ENCODE data around the gene KPRP.

The KPRP gene

GRCh38 chr1:152759453-152760173 is 1.8 kb downstream of the KPRP start:
- Histone ChIP-seq H3K36me3 (no peaks in the 10 kb centered on the region), H3K27ac (no peak overlapping the region), H3K9me3 (no peaks in the 10 kb centered on the region), H3K4me1 (no peaks in the 10 kb centered on the region), H3K4me3 (no peak overlapping the region), H3K27me3 (no peaks in the 10 kb centered on the region)
- DNase-seq: no peak
- intact Hi-C loops (cut with DNase I; ENCODE audit: low total_unique reads): no loop called here
- TF ChIP-seq, protein P1, sequence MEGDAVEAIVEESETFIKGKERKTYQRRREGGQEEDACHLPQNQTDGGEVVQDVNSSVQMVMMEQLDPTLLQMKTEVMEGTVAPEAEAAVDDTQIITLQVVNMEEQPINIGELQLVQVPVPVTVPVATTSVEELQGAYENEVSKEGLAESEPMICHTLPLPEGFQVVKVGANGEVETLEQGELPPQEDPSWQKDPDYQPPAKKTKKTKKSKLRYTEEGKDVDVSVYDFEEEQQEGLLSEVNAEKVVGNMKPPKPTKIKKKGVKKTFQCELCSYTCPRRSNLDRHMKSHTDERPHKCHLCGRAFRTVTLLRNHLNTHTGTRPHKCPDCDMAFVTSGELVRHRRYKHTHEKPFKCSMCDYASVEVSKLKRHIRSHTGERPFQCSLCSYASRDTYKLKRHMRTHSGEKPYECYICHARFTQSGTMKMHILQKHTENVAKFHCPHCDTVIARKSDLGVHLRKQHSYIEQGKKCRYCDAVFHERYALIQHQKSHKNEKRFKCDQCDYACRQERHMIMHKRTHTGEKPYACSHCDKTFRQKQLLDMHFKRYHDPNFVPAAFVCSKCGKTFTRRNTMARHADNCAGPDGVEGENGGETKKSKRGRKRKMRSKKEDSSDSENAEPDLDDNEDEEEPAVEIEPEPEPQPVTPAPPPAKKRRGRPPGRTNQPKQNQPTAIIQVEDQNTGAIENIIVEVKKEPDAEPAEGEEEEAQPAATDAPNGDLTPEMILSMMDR (IDR thresholded peaks at IDR 0.05): no peak

- Histone ChIP-seq H3K4me1 (no peaks in the 10 kb centered on the region), H3K9me3 (no peaks in the 10 kb centered on the region), H3K27ac (no peak overlapping the region), H3K36me3 (no peaks in the 10 kb centered on the region), H3K4me3 (no peak overlapping the region), H3K27me3 (no peaks in the 10 kb centered on the region)
- intact Hi-C loops (cut with DNase I; ENCODE audit: low total_unique reads): no loop called here
- TF ChIP-seq, protein P1 (IDR thresholded peaks at IDR 0.05): no peak
- no peak for DNase-seq
Observed at GRCh38 chr1:152760551-152761190, 2.8 kb downstream of the KPRP start.

- DNase-seq: no peak
- H3K4me1 ChIP-seq: no peaks in the 10 kb centered on the region
- H3K9me3 ChIP-seq: no peaks in the 10 kb centered on the region
- H3K27ac ChIP-seq: no peak overlapping the region
- no peaks in the 10 kb centered on the region for H3K36me3 ChIP-seq
- TF ChIP-seq, protein P1 (IDR thresholded peaks at IDR 0.05): no peak
- H3K4me3 ChIP-seq: no peak overlapping the region
- no peaks in the 10 kb centered on the region for H3K27me3 ChIP-seq
- intact Hi-C loops (cut with DNase I; ENCODE audit: low total_unique reads): no loop called here
Observed at GRCh38 chr1:152761609-152762213, 3.9 kb downstream of the KPRP start.

GRCh38 chr1:152768847-152769533 is 11.2 kb downstream of the KPRP start:
- Histone ChIP-seq H3K4me3 (no peak overlapping the region), H3K27ac (no peak overlapping the region), H3K36me3 (no peaks in the 10 kb centered on the region), H3K27me3 (no peaks in the 10 kb centered on the region), H3K9me3 (no peaks in the 10 kb centered on the region), H3K4me1 (no peaks in the 10 kb centered on the region)
- no peak for DNase-seq
- TF ChIP-seq, protein P1 (IDR thresholded peaks at IDR 0.05): no peak
- intact Hi-C loops (cut with DNase I; ENCODE audit: low total_unique reads): no loop called here

DNA sequence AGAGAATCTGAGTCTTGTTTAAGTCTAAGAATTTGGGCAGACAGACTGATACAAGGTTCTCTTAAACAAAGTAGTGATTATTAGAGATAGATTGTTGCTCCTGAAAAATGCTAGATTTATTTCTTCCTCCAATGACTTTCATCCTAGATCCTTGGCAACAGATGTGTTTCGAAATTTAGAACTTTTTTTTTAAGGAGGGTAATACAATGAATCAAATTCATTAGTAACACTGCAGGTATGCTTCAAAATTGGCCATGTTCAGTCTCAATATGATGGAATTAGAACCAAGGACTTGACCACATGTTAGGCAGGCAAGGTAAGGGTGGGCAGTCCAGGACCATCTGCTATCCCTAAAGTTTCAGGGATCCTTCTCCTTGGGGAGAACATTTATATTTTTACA is 12.6 kb downstream of the KPRP start:
- DNase-seq: no peak
- H3K9me3 ChIP-seq: no peaks in the 10 kb centered on the region
- intact Hi-C loops (cut with DNase I; ENCODE audit: low total_unique reads): no loop called here
- no peaks in the 10 kb centered on the region for H3K27me3 ChIP-seq
- no peaks in the 10 kb centered on the region for H3K36me3 ChIP-seq
- TF ChIP-seq, protein P1 (IDR thresholded peaks at IDR 0.05): no peak
- H3K4me1 ChIP-seq: no peaks in the 10 kb centered on the region
- no peak overlapping the region for H3K4me3 ChIP-seq
- H3K27ac ChIP-seq: no peak overlapping the region
